Bronchial epithelial cell (primary cell): ENCODE data around the gene CPA4. TPM values are rescaled to one million over a fixed set of nuclear protein-coding genes. Genes with fewer than 3 reads are reported as not detected.
"Not testable (repeated sequence)": the region's sequence is repeated elsewhere in the genome, so short reads cannot be mapped to it uniquely, and the experiment has no call there.

Experiments
- DNase-seq: peaks from one replicate; pipeline ENCODE4 v3.0.0-alpha.2; 2010; ENCODE audit warnings: low read depth
- FAIRE-seq: peaks from 2 replicates; lab custom pipeline; 2011; peaks lifted over from hg19 to GRCh38; lab: Jason Lieb, UNC
- H3K27me3 ChIP-seq: 2 replicates; pipeline ENCODE4 v1.5.1; 2011; ENCODE audit warnings: low read length; ENCODE audit not compliant: control insufficient read depth, insufficient read depth
- H3K36me3 ChIP-seq: 2 replicates; pipeline ENCODE4 v1.5.1; 2011; ENCODE audit warnings: low read length; ENCODE audit not compliant: control insufficient read depth, insufficient read depth
- H3K4me3 ChIP-seq: 2 replicates; pipeline ENCODE4 v1.5.1; 2011; ENCODE audit warnings: mild to moderate bottlenecking, low read depth, low read length, control low read depth
- total RNA-seq: library from RNA; depleted of rRNA; stranded (reverse); fragments of >200 nt; gene quantifications from 2 replicates; pipeline ENCODE4 v1.2.1, GENCODE V29; 2014
- TF ChIP-seq, protein P1 (sequence below): IDR thresholded peaks from 2 replicates; pipeline ENCODE4 v1.5.1; 2011; ENCODE audit warnings: mild to moderate bottlenecking, moderate library complexity, low read length, control low read depth, inconsistent platforms; ENCODE audit not compliant: insufficient read depth, severe bottlenecking

CPA4 gene
- total RNA-seq, 1 donor from 2014 or later: 5.3 TPM

DNA sequence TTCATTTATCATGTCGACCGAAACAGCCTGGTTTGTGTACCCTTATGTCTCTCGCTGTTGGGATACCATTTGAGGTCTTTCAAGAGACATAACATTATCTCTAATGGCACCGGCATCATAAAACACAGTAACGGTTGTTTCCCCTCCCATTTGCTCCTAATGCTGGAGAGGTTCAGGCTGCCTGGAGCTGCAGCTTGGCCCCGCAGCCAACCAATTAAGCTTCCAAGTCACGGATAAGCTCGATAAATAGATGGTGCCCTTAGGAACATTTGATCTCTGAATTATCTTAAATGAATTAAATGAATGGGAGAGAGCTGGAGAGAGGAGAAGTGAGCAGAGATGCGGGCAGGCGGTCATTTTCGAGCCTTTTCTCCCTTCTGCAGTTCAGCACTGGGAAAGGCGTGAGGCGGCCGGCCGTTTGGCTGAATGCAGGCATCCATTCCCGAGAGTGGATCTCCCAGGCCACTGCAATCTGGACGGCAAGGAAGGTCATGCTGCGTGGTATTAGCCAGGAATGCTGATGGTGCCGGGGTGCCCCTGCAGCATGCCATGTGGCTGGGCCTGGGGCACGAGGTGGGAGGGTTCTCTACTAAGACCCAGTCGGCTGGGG lies 12.6 kb downstream of the CPA4 start:
- no peak for FAIRE-seq
- Histone ChIP-seq H3K27me3 (no peaks in the 10 kb centered on the region), H3K4me3 (no peak overlapping the region), H3K36me3 (peaks cover 3% of the 10 kb centered on the region)
- DNase-seq: no peak
- TF ChIP-seq, protein P1, sequence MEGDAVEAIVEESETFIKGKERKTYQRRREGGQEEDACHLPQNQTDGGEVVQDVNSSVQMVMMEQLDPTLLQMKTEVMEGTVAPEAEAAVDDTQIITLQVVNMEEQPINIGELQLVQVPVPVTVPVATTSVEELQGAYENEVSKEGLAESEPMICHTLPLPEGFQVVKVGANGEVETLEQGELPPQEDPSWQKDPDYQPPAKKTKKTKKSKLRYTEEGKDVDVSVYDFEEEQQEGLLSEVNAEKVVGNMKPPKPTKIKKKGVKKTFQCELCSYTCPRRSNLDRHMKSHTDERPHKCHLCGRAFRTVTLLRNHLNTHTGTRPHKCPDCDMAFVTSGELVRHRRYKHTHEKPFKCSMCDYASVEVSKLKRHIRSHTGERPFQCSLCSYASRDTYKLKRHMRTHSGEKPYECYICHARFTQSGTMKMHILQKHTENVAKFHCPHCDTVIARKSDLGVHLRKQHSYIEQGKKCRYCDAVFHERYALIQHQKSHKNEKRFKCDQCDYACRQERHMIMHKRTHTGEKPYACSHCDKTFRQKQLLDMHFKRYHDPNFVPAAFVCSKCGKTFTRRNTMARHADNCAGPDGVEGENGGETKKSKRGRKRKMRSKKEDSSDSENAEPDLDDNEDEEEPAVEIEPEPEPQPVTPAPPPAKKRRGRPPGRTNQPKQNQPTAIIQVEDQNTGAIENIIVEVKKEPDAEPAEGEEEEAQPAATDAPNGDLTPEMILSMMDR: no peak

DNA sequence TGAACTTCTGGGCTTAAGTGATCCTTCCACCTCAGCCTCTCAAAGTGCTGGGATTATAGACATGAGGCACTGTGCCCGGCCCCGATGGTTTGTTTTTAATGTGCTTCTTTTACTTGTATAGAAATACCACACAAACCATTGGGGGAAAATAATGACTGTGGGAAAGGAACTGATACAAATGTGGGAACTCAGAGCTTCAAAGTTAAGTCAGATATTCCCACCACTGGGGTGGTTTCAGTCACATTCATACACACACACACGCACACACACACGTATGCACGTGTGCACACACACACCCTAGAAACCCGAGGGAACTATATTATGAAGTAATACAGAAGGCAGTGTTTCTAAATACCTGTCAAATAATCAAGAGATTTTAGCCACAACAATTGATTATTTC lies 17.0 kb downstream of the CPA4 start:
- no peak for FAIRE-seq
- no peak overlapping the region for H3K4me3 ChIP-seq
- H3K36me3 ChIP-seq: peaks cover 1% of the 10 kb centered on the region
- TF ChIP-seq, protein P1: no peak
- no peaks in the 10 kb centered on the region for H3K27me3 ChIP-seq
- DNase-seq: no peak

DNA sequence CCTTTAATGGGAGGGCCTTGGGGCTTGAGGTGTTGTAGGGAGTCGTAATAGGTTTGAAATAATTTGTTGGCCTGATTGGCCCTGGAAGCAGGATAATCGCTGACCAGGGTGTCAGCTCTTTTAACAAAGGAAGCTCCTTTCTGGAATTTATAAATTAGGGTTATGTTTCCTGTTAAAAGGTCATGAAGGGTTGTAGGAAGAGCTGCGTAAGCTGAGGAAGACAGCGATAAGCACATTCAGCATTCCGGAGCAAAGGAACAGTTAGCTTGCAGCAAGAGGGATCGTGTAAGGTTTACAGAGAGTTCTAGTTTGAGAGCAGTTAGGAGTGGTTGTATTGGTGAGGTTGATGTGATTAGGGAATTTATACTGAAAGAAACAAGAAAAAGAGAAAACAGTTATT lies 21.3 kb downstream of the CPA4 start:
- Histone ChIP-seq H3K27me3 (no peaks in the 10 kb centered on the region), H3K36me3 (no peaks in the 10 kb centered on the region), H3K4me3 (no peak overlapping the region)
- FAIRE-seq: no peak
- no peak for DNase-seq
- TF ChIP-seq, protein P1: no peak

DNA sequence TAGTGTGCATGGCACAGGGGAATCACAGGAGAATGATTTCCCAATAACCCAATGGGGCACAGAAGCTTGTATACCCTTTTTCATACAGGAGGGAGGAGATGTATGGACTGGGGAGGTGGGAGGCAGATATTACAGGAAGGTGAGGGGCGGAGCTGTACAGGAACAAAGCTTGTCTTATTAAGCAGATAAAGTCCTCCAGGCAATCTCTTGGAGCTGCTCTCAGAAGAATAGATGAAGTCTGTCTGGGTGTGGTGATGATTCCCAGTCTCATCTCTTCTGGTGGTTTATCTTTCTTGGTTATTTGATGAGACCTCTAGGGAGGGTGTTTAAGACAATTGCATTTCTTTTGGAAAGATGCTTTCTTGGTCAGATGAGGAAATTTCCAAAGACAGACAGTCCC lies 26.6 kb downstream of the CPA4 start:
- H3K4me3 ChIP-seq: no peak overlapping the region
- no peaks in the 10 kb centered on the region for H3K27me3 ChIP-seq
- TF ChIP-seq, protein P1: no peak
- FAIRE-seq (no peak), DNase-seq (no peak)
- H3K36me3 ChIP-seq: no peaks in the 10 kb centered on the region

DNA sequence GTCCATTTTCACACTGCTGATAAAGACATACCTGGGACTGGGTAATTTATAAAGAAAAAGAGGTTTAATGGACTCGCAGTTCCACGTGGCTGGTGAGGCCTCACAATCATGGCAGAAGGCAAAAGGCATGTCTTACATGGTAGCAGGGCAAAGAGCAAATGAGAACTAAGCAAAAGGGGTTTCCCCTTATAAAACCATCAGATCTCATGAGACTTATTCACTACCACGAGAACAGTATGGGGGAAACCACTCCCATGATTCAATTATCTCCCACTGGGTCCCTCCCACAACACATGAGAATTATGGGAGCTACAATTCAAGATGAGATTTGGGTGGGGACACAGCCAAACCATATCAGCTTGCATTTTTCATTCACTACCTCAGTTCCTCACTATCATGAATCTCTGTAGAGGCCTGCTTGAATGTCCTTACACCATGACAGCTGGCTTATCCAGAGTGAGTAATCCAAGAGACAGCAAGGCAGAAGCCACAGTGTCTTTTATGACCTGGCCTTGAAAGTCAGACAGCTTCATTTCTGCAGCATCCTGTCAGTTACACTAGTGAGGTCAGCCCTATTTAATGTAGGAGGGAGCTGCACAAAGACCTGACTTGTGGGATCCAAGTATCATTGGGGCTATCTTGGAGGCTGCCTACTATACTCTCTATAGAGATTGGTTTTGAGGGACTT lies 28.7 kb downstream of the CPA4 start:
- H3K4me3 ChIP-seq, H3K27me3 ChIP-seq, FAIRE-seq, DNase-seq, H3K36me3 ChIP-seq: not testable (repeated sequence)

DNA sequence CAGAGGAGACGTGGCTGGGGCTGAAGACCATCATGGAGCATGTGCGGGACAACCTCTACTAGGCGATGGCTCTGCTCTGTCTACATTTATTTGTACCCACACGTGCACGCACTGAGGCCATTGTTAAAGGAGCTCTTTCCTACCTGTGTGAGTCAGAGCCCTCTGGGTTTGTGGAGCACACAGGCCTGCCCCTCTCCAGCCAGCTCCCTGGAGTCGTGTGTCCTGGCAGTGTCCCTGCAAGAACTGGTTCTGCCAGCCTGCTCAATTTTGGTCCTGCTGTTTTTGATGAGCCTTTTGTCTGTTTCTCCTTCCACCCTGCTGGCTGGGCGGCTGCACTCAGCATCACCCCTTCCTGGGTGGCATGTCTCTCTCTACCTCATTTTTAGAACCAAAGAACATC lies 29.7 kb downstream of the CPA4 start:
- Histone ChIP-seq H3K36me3 (no peaks in the 10 kb centered on the region), H3K27me3 (no peaks in the 10 kb centered on the region), H3K4me3 (no peak overlapping the region)
- DNase-seq (peak; percentile 35), FAIRE-seq (no peak)
- TF ChIP-seq, protein P1: no peak
